TTC549 (cell line): ENCODE measurements around the gene RPL39.
"Not testable (repeated sequence)": the region's sequence is repeated elsewhere in the genome, so short reads cannot be mapped to it uniquely, and the experiment has no call there.

Experiments used
- FAIRE-seq: peaks from 2 replicates; lab custom pipeline; 2012; peaks lifted over from hg19 to GRCh38; lab: Jason Lieb, UNC

RPL39 gene

GRCh38 chrX:119763181-119763580 lies 28.2 kb downstream of the RPL39 start:
- no peak for FAIRE-seq

- FAIRE-seq, result no peak
Observed at GRCh38 chrX:119762718-119763117, 28.7 kb downstream of the RPL39 start.

GRCh38 chrX:119760026-119760877 lies 31.2 kb downstream of the RPL39 start:
- FAIRE-seq, result no peak

GRCh38 chrX:119759248-119759766 lies 32.1 kb downstream of the RPL39 start:
- FAIRE-seq, result no peak

- FAIRE-seq, result no peak
Observed at GRCh38 chrX:119758731-119759247, 32.6 kb downstream of the RPL39 start.

- FAIRE-seq, result no peak
Observed at GRCh38 chrX:119757979-119758730, 33.3 kb downstream of the RPL39 start, which contains the start of gene SOWAHD. TSS of gene SOWAHD (plus strand) at chrX:119758588. CDS start at chrX:119758668, 80 bp downstream.

- FAIRE-seq, result no peak
Observed at GRCh38 chrX:119757646-119757978, 33.8 kb downstream of the RPL39 start.

GRCh38 chrX:119756926-119757635 lies 34.3 kb downstream of the RPL39 start:
- no peak for FAIRE-seq

- FAIRE-seq, result no peak
Observed at GRCh38 chrX:119755981-119756533, 35.4 kb downstream of the RPL39 start.

- no peak for FAIRE-seq
Observed at GRCh38 chrX:119753639-119754257, 37.7 kb downstream of the RPL39 start.

- no peak for FAIRE-seq
Observed at GRCh38 chrX:119753001-119753400, 38.4 kb downstream of the RPL39 start.

- not testable (repeated sequence) for FAIRE-seq
Observed at GRCh38 chrX:119750751-119751150, 40.7 kb downstream of the RPL39 start.

GRCh38 chrX:119750131-119750530 lies 41.3 kb downstream of the RPL39 start:
- not testable (repeated sequence) for FAIRE-seq

- FAIRE-seq, result no peak
Observed at GRCh38 chrX:119745283-119745848, 46.1 kb downstream of the RPL39 start.

GRCh38 chrX:119738742-119739141 lies 52.7 kb downstream of the RPL39 start:
- no peak for FAIRE-seq
